Measurements from ENCODE around the gene NT5C3A.
"Not testable (repeated sequence)": the region's sequence is repeated elsewhere in the genome, so short reads cannot be mapped to it uniquely, and the experiment has no call there.

Gene NT5C3A

DNA sequence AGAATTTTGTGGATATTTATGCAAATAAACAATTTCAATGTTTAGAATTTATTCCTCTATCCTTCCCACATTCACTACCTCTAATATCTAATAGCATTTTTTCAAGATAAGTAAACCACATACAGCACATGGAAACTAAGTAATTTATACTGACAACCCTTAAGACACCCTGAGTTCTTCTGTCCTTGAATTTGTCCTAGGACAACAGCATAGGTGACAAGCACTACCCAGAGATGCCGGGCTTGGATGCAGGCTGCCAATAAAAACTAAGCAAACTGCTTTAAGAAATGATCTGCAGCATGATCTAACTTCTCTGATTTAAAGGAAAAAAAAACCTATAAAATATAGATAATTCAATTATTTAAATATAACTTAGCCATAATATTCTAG lies 22.7 kb downstream of the NT5C3A start:
- no peak for DNase-seq

DNA sequence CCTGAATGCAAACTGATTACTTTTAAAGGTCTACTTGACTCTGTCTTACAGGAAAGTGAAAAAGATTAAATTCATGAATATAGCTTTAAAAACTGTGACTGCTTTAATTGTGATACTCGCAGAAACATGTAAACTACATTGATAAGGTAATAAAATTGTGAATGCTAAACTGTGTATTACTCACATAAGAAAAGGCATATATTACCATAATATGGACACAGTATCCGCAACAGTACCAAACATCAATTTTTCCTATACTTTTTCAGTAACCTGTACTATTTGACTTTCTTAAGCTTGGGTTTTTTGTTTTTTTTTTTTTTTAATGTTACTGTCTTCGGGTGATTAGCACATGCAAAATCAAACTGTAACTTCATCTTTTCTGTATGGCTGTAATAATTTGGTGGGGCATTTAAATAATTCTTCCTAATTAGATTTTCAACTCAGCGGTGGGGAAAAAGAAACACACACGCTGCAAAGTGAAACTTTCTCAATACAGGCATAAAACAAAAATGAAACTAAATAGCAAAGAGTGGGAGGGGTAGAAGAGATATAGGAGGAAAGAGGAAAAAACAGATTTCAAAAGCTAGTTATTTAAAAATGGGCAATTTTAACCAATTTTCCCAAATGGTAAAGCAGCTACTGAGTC lies 23.2 kb downstream of the NT5C3A start:
- no peak for DNase-seq

DNA sequence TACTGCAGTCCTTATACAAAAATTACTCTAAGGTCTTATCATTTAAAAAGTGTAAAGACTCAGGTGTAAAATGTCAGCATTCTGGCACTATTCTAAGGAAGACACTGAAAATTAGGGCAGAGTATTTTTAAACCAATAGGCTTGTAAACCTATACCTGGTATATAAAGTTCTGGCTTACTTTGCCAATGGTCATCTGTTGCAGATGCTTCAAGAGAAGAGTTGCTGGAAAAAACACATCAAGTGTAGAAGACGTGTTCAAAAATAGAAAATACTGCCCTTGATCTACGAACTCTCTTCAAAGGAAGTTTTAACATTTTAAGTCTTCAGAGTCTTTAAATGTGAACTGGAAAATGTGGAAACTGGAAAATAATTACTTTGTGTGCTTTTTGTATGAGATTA lies 23.9 kb downstream of the NT5C3A start:
- DNase-seq: no peak

DNA sequence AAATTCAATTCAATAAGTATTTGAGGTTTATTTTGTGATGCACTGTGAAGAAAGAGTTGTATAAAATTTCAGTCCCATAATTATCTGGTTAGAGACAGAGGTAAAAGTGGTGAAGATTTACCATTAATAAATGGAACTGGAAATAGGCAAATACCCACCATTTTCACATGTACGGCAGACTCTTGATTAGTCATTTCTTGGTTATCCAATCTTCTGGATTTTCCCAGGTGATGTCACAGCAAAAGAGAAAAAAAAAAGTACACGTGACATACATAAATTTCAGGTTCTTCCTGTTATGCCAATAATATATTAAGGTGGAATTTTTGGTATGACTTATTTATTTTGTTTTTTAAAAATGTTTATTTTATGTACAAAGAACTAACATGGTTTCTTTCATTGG lies 26.8 kb downstream of the NT5C3A start:
- no peak for DNase-seq

GRCh38 chr7:33024189-33024757 lies 38.3 kb downstream of the NT5C3A start:
- DNase-seq: no peak

- no peak for DNase-seq
Measured at GRCh38 chr7:33012364-33012763, 50.2 kb downstream of the NT5C3A start.

DNA sequence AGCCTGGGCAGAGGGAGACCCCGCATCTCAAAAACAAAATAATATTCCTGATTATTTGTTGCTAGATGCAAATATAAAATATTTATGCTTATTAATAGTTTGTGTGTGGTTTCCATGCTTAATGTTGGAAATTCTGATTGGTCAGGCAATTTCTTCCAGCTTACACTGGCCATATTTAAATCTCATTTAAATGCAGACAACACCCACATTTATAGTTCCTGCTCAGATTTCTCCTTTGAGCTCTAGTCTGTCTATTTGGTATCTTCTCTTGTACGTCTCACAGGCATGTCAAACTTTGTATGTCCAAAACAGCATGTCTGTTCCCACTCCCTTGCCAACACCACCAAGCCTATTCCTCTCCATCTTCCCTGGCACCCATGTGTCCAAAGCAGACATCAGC lies 52.8 kb downstream of the NT5C3A start:
- no peak for DNase-seq

GRCh38 chr7:33005690-33006089 lies 56.9 kb downstream of the NT5C3A start:
- not testable (repeated sequence) for DNase-seq

GRCh38 chr7:33005193-33005592 lies 57.4 kb downstream of the NT5C3A start:
- DNase-seq: not testable (repeated sequence)

DNA sequence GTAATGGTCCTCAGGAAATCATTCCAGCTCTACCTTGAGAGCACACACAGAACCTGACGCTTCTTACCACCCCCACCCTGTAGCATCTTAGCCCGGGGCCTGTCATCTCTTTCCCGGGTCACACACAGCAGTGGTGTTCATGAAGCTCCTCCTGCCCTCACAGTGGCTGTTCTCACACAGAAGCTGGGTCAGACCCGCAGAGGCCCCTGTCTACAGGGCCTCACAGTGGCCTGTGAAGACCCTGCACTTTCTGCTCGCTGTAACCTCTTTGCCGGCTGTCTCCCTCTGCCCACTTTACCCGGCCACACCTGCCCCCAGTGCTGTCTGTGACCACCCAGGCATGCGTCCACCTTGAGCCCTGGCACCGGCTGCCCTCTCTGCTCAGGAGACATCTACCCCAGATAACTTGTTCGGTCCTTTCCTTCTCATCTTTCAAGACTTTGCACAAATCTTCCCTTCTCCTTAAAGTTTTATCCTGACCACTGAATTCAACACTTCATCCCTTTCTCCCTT lies 58.4 kb downstream of the NT5C3A start:
- not testable (repeated sequence) for DNase-seq

DNA sequence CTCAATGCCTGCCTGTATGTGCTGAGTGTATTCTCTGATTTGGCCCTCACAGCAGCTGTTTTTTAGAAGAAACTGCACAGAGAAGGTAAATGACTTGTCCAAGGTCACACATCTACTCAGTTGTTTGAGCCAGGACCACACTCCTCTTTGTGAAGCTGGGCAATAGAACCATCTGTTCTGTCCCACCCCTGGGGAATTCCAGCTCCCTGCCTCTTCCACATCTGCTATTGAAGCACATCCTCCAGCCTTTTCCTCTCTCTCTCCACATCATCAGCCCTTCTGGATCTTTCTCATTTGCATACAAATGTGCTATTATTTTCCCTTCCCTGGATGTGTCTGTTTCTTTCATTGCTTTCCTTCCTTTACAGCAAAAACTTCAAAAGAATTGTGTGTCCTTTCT lies 59.5 kb downstream of the NT5C3A start:
- not testable (repeated sequence) for DNase-seq

DNA sequence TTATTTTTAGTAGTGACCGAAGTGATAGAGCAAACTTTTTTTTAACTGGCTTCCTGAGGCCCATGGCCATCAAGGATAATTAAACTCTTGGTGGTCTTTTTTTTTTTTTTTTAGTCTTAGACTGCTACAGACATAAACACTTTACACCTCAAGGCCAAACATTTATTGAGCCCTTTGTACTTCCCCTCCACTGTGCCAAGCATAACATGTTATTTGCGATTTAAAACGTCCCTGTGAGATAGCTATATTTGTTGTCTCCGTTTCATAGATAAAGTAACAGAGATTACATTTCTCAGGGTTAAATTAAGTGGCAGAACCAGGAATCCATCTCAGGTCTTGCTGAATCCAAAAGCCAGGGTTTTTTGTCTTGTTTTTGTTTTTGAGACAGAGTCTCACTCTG lies 63.2 kb downstream of the NT5C3A start:
- not testable (repeated sequence) for DNase-seq

DNA sequence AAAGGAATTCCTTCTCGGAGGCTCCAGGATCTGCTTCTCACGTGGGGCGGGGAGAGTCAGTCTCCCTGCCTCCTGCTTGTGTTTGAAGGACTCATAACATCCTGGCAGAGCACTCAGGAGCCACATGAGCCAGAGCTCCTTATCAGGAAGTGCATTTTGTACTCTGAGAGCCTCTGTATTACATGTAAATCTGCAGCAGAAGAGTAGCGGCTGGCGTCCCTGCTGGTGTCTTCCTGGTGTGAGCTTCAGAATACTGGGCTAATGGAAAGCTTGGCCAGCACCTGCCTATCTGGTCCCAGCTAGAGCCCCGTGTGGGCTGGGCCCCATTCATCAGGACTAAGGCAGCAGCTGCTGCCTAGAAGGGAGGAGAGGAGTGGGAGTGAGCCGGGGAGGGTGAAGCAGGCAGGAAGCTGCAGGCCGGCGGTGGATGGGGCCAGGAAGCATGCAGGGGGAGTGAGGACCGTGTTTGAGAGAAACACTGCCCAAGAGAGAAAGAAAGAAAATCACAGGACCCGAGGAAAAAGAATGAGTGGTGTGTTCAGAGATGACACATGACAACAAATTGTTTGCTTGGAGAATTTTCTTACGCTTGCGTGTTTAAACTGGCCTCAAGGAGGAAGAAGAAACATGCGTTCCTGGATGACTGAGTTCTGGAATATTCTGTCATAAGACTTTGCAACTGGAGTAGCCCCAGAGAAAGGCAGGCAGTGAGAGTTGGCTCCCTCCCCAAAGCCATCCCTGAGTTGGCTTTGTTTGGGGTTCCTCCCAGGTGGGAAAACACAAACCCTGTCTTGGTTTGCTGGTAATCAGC lies 64.0 kb downstream of the NT5C3A start:
- not testable (repeated sequence) for DNase-seq

- not testable (repeated sequence) for DNase-seq
Measured at GRCh38 chr7:32997956-32998355, 64.6 kb downstream of the NT5C3A start.

GRCh38 chr7:32992750-32993149 lies 69.8 kb downstream of the NT5C3A start:
- DNase-seq: not testable (repeated sequence)

DNA sequence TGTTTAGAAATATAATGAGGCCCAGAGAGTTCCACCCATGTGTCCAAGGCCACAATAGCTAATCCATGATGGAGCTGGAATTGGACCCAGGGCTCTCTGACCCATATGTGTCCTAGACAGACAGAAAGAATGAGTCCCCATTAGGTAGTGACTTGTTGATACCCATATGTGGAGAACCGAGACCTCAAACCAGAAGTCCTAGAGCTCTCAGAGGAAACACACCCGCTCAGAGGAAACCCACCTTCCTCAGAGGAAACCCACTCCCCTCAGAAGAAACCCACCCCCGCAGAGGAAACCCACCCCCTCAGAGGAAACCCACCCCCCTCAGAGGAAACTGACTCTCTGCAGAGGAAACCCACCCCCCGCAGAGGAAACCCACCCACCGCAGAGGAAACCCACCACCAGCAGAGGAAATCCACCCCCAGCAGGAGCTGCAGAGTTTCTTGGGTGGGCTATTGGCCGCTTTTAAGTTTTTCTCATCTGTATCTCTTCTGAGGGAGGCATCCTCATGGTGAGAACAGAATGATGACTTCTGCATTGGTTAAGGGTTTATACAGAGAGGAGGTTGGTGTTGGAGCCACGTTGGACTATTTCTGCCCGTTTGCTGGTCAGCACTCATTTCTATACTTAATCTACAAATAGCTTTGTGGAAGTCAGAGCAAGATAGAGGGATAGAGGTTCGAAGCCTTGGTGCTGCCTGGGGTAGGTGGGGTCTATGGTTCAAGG lies 70.4 kb downstream of the NT5C3A start:
- not testable (repeated sequence) for DNase-seq

DNA sequence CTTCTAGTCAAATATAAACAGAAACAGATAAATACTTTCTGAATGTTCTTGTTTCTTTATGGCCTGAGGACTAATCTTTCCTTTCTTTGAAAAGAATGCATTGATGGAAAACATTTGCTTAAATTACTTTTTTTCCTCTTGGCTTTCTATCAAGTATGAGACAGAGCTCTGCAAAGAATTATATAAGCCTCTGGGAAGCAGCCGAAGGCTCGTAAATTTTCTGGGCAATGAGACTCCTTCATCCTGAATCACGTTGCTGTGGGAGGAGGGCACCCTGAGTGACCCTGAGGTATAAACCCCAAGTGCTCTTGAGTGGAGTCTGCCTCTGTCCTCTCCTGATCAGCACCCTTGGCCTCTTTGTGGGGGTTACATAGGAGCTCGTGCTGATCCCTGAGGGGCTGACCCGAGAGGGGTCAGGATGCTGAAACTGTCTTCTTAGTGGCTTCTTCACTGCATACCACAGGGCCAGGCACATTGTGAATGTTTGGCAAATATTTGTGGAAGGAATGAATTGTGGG lies 71.4 kb downstream of the NT5C3A start:
- not testable (repeated sequence) for DNase-seq

DNA sequence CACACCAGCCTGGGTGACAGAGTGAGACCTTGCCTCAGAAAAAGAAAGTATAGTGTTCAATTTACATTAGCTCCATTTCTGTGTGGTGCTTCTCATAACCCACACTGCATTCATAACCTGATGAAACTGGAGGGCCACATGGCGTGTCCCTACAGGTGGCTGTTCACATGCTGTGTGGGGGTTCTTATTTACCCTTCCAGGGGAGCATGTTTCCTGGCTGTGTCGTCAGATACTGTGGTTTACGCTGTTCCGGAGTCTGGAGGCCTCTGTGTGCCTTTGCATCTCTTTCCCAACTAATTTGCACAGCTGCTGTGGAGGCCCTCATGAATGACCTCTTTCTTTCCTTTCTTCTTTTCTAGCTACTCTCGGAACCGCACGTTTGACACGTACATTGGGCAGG lies 74.4 kb downstream of the NT5C3A start:
- not testable (repeated sequence) for DNase-seq

- DNase-seq: not testable (repeated sequence)
Measured at GRCh38 chr7:32979902-32980301, 82.7 kb downstream of the NT5C3A start.

GRCh38 chr7:32979246-32979645 lies 83.3 kb downstream of the NT5C3A start:
- DNase-seq: not testable (repeated sequence)

DNA sequence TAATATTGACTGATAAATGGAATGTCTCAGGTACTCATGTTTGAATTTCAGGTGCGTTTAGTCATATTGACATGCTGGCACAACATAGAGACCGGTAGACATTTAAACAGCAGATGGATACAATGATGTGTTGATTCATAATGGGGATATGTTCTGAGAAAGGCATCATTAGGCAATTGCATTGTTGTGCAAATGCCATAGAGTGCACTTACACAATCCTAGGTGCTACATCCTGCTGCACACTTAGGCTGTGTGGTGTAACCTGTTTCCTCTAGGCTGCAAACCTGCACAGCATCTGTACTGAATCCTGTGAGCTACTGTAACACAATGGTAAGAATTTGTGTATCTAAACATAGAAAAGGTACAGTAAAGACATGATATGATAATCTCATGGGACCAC lies 85.4 kb downstream of the NT5C3A start:
- not testable (repeated sequence) for DNase-seq

GRCh38 chr7:32971967-32972366 lies 90.6 kb downstream of the NT5C3A start:
- not testable (repeated sequence) for DNase-seq

- DNase-seq: not testable (repeated sequence)
Measured at GRCh38 chr7:32967268-32967582, 95.4 kb downstream of the NT5C3A start.
